ENCODE data around the gene ABCA5. TPM values are rescaled to one million over a fixed set of nuclear protein-coding genes. Genes with fewer than 3 reads are reported as not detected.

The ABCA5 gene
- total and polyA plus RNA-seq, 9 of the 15 experiments (the other 6 are each of a cell fraction or from before 2014, with no cell fraction given) = 0.74 to 2.3 (median 1.4) TPM

DNA sequence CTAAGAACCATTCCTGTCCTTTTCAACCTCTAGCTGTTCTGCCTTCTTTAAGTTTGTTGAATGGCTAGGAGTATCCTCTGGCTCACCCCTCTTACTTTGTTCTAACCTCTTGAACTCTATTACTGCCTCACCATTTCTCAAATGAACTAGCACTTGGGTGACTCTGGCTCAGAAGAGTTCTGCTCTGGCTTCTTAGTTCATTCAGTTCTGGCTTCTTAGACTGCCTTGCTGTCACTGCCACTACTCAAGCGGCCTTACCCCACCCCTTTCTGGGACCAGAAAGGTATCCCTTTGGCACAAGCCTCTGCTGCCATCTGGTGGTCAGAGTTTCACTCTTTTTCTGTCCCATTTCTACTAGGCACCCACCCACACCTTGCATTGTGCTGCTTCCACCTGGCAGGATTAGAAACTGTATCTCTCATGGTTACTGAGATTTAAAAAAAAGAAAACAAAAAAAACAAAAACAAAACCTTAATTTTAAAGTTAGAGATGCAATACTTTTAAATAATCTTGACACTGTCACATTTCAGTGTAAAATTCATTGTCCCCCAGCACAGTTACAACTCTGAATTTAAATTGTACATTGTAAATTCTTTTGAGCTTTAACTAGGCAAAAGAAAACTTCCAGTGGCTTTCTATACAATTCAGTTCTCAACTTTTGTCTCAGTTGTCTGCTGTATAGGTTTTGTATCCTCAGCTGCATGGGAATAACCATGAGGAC lies 91.4 kb downstream of the ABCA5 start (continued):
- TF ChIP-seq RB1 (IDR thresholded peaks at IDR 0.05; ENCODE audit: low read depth) = 0 out of 2 replicates have a peak, but pooled peaks have one; percentile 7
- TF ChIP-seq RBM25 (IDR thresholded peaks at IDR 0.05; ENCODE audit: low read depth, low read length, severe bottlenecking) = no peak
- TF ChIP-seq MAFF (IDR thresholded peaks at IDR 0.05; ENCODE audit: low read length) = 0 out of 2 replicates have a peak, but pooled peaks have one; percentile 1
- 0 out of 2 replicates have a peak, but pooled peaks have one; percentile 32 for TF ChIP-seq TARDBP (IDR thresholded peaks at IDR 0.05)
- TF ChIP-seq KLF6 (CRISPR knock-in tag; IDR thresholded peaks at IDR 0.05; ENCODE audit: borderline replicate concordance) = 0 out of 2 replicates have a peak, but pooled peaks have one; percentile 11
- TF ChIP-seq SMAD2 (IDR thresholded peaks at IDR 0.05; ENCODE audit: low read depth, low read length) = no peak
- peak; percentile 62; the same call in 1 of the 2 replicates for TF ChIP-seq EHMT2 (IDR thresholded peaks at IDR 0.05)
- TF ChIP-seq, protein P1, sequence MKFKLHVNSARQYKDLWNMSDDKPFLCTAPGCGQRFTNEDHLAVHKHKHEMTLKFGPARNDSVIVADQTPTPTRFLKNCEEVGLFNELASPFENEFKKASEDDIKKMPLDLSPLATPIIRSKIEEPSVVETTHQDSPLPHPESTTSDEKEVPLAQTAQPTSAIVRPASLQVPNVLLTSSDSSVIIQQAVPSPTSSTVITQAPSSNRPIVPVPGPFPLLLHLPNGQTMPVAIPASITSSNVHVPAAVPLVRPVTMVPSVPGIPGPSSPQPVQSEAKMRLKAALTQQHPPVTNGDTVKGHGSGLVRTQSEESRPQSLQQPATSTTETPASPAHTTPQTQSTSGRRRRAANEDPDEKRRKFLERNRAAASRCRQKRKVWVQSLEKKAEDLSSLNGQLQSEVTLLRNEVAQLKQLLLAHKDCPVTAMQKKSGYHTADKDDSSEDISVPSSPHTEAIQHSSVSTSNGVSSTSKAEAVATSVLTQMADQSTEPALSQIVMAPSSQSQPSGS (CRISPR knock-in tag; IDR thresholded peaks at IDR 0.05) = no peak
- TF ChIP-seq L3MBTL2 (IDR thresholded peaks at IDR 0.05) = 0 out of 2 replicates have a peak, but pooled peaks have one; percentile 17
- TF ChIP-seq ZNF143 (CRISPR knock-in tag; IDR thresholded peaks at IDR 0.05) = no peak
- TF ChIP-seq SOX6 (IDR thresholded peaks at IDR 0.05) = peak; percentile 58
- peak; percentile 27; the same call in 1 of the 2 replicates for TF ChIP-seq ESRRA (IDR thresholded peaks at IDR 0.05; ENCODE audit: borderline replicate concordance, low read depth)
- no peak for TF ChIP-seq KLF13 (tag; IDR thresholded peaks at IDR 0.05; ENCODE audit: borderline replicate concordance, low read depth)
- 0 out of 2 replicates have a peak, but pooled peaks have one; percentile 45 for TF ChIP-seq SP1 (CRISPR knock-in tag; IDR thresholded peaks at IDR 0.05)
- TF ChIP-seq ZNF431 (CRISPR knock-in tag; IDR thresholded peaks at IDR 0.05) = no peak
- no peak for TF ChIP-seq ILF3 (IDR thresholded peaks at IDR 0.05; ENCODE audit: borderline replicate concordance)
- TF ChIP-seq NFRKB (IDR thresholded peaks at IDR 0.05; ENCODE audit: low read depth) = 0 out of 2 replicates have a peak, but pooled peaks have one; percentile 33
- peak; percentile 10 to 39; a peak in 2 of 4 replicates for TF ChIP-seq TRIM24 (IDR thresholded peaks at IDR 0.05)
- TF ChIP-seq PURB (CRISPR knock-in tag; IDR thresholded peaks at IDR 0.05; ENCODE audit: low read depth) = no peak
- peak; percentile 49; the same call in 1 of the 2 replicates for TF ChIP-seq ZNF766 (CRISPR knock-in tag; conservative IDR thresholded peaks at IDR 0.05)
- 0 out of 2 replicates have a peak, but pooled peaks have one; percentile 11 for TF ChIP-seq EP300 (IDR thresholded peaks at IDR 0.05; ENCODE audit: low read length)
- TF ChIP-seq SREBF1 (IDR thresholded peaks at IDR 0.05; ENCODE audit: borderline replicate concordance, low read depth, low read length) = no peak
- no peak; the same call in 1 of the 2 replicates for TF ChIP-seq ZNF239 (CRISPR knock-in tag; IDR thresholded peaks at IDR 0.05)
- TF ChIP-seq, protein P2, sequence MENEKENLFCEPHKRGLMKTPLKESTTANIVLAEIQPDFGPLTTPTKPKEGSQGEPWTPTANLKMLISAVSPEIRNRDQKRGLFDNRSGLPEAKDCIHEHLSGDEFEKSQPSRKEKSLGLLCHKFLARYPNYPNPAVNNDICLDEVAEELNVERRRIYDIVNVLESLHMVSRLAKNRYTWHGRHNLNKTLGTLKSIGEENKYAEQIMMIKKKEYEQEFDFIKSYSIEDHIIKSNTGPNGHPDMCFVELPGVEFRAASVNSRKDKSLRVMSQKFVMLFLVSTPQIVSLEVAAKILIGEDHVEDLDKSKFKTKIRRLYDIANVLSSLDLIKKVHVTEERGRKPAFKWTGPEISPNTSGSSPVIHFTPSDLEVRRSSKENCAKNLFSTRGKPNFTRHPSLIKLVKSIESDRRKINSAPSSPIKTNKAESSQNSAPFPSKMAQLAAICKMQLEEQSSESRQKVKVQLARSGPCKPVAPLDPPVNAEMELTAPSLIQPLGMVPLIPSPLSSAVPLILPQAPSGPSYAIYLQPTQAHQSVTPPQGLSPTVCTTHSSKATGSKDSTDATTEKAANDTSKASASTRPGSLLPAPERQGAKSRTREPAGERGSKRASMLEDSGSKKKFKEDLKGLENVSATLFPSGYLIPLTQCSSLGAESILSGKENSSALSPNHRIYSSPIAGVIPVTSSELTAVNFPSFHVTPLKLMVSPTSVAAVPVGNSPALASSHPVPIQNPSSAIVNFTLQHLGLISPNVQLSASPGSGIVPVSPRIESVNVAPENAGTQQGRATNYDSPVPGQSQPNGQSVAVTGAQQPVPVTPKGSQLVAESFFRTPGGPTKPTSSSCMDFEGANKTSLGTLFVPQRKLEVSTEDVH (IDR thresholded peaks at IDR 0.05; ENCODE audit: low read depth, partially characterized antibody) = peak; percentile 58
- no peak for TF ChIP-seq HIVEP1 (CRISPR knock-in tag; IDR thresholded peaks at IDR 0.05)
